A549 treated with AZD2906 at 1 μM for 4 hours (cell line): Measurements from ENCODE around the gene PARP4. TPM values are rescaled to one million over a fixed set of nuclear protein-coding genes. Genes with fewer than 3 reads are reported as not detected.

Experiments
- total RNA-seq: library from RNA; stranded (reverse); fragments of 200-300 nt; extraction: Qiagen RNA extraction; gene quantifications from 5 replicates; pipeline ENCODE4 v1.2.3, GENCODE V29; 2022

Gene PARP4
- 38.8 to 51.3 TPM (median 45.2 TPM) in 5 replicates for total RNA-seq

DNA sequence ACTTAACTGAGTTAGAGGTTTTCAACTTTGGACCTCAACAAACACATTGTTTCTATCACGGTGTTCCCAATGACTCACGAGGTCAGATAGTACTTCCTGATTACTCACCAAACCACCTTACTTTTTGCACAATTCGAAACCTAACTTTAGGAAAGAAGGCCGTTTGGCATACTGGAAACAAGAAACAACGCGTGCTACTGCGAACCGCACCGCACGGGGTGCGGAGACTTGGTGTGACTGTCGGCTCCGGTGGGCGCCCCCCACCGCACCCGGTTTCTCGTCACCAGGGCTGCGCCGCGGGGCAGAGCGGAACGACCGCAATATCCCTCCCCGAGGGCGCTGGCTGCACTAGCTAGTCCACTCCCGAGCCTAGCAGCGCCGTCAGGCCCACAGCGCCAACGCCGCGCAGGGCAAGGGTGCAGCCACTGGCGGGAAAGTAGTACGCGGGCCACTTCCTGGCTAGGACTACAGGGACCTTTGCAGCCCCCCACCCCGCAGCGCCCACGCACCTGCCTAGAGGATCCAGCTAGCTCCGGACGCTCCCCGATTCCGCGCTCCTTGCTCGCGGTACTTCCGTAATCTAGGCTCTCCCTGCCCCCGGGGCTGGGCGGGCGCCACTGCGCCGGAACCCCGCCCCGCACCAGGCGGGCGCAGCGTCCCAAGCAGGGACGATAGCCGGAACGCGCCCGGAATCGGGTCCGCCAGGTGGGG, at the start of gene PARP4:
PARP4 (minus strand) TSS at position 582 of the 711 bp plus-strand sequence. CDS start 9,002 bp downstream, outside the sequence.

Other genes starting within 250 kb of the PARP4 start
- not detected in 5 replicates for gene C1QTNF9, start 203.2 kb downstream of the PARP4 start, total RNA-seq
- 0.01 to 0.03 TPM (median 0.02 TPM) in 4 of 5 replicates, not detected in the other for gene ATP12A, start 167.6 kb upstream of the PARP4 start, total RNA-seq